IPS DF 4.7 (cell line): ENCODE measurements around the gene TBC1D2B.

ENCODE experiments used
- DNase-seq: peaks from one replicate; pipeline ENCODE4 v3.0.0-alpha.2; 2013; ENCODE audit warnings: low spot score; ENCODE audit errors: extremely low read depth

Gene TBC1D2B

DNA sequence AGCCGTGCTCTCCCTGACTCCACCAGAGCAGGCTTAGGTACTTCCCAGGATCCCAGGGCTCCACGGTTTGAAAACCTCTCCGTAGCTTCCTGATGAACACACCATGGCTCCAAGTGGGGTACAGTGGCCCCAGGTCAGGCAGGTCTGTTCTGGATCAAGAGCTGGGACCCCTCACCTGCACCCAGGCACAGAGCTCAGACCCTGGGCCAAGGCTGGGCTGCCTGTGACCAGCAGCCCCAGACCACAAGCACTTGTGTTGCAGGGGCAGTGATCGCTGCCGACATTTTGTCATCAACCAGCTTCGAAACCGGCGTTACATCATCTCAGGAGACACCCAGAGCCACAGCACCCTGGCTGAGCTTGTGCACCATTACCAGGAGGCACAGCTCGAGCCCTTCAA lies 20.2 kb upstream of the TBC1D2B start:
- no peak for DNase-seq

DNA sequence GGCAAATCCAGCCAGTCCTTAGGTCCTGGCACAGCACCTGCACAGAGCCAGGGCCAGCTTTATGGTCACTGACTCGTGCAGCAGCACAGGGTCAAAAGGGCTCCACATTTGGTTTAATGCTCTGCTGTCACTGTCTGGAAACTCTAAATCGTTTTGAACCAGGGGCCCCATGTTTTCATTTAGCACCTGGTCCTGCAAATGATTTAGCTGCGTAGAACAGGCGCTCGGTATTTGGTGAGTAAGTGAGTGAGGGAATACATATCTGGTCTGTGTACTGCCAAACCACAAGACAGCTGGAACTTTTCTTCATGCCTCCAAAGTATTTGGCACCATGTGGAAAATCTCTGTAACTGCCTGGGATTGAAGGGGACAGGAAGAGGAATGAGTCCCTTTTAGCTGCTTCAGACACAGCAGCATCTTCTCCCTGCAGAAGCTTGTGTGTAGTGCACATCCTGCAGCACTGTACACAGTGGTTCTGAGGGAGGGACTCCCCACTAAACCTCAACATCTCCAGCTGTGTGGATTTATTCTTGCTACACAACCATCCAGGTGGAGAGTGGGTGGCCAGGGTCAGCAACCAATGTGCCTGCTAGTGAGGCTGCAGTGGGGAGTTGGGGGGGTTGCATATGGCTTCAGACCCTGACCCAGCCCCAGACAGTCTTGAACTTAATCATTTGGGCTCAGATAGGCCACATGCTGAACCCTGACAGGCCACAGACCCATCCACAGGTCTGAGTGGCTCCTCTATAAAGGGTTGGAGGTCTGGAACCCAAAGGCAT lies 15.9 kb upstream of the TBC1D2B start:
- DNase-seq, result no peak

GRCh38 chr15:78092261-78093041 lies 14.9 kb upstream of the TBC1D2B start, which contains the start of gene SH2D7:
Gene SH2D7 (plus strand): TSS chr15:78092561. CDS start chr15:78092585, 24 bp downstream.
- no peak for DNase-seq

GRCh38 chr15:78090422-78091063 lies 13.0 kb upstream of the TBC1D2B start:
- DNase-seq, result no peak

DNA sequence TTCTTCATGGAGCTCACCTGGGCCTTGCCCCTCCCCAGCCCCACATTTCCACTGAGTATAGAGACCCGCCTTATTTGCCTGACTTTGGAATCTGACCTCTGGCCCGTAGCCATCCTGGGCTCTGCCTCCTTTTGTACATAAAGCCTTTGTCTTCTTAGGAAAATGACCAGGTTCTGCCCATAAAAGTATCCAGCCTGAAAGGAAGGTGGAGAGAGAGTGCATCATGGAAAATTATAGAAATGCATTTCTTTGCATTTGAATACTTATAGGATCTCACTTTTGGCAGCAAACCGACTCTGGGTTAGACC lies 11.2 kb upstream of the TBC1D2B start:
- DNase-seq, result no peak

GRCh38 chr15:78087951-78088772 lies 10.7 kb upstream of the TBC1D2B start:
- DNase-seq, result no peak

- no peak for DNase-seq
These were observed 8.4 kb upstream of the TBC1D2B start for GRCh38 chr15:78085928-78086327.

DNA sequence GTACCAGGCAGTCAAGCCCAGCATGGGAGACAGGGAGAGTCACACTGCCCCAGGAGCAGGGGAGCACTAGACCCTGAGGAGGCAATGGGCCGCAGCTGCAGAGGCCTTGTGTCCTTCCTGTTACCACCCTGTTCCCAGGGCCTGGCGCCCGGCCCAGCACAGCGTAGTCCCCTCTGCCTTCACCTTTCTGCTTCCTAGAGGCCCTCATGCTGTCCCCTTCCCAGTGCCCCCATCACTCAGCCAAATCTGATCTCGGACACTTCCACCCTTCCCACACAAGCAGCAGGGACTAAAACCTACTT lies 6.9 kb upstream of the TBC1D2B start:
- DNase-seq, result no peak

- DNase-seq, result no peak
These were observed 6.4 kb upstream of the TBC1D2B start for GRCh38 chr15:78083687-78084448.

GRCh38 chr15:78083186-78083585 lies 5.7 kb upstream of the TBC1D2B start:
- DNase-seq, result no peak

DNA sequence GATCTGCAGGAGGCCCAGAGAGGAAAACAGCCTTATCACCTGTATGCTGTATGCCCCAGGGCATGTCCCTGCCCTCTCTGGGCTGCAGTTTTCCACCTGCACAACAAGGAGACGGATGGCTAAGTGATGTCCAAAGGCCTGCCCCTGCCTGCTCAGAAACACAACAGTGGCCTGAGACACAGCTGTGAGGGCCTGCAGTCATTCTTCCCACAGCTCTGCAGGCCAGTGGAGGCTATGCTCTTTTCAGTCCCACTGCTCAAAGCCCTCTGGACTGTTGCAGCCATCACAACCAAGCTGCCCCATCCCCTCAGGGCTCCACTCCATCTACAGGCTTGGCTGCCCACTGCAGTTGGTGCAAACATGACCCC lies 5.2 kb upstream of the TBC1D2B start:
- no peak for DNase-seq

DNA sequence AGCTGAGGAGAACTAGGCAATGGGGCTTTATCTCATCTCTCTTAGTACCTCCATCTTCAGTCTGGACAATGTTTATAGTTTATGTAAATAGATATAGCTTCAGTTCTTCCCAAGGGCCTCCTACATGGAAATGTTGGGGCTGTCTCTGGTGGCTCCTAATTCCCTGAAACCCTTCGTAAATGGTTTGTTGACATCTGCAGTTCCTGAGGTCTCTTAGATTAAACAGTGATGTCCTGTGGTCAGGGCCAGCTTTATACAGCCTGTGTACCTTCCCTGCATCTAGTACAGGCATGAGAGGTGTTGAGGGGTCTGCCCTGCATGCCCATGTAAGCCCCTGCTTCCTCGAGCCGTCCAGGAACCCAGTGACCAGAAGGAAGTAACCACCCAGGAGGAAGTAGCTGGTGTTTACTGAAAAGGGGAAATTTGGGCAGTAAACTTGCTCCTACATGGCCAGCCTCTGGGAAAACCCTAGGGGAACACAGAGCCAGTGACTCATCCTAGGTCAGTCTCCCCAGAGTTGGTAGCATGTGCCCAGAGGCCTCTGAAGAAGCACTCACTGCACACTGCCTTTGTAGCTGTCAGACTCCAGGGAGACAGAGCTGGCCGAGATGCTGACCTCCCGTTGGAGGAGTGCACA lies 4.7 kb upstream of the TBC1D2B start:
- DNase-seq, result no peak

DNA sequence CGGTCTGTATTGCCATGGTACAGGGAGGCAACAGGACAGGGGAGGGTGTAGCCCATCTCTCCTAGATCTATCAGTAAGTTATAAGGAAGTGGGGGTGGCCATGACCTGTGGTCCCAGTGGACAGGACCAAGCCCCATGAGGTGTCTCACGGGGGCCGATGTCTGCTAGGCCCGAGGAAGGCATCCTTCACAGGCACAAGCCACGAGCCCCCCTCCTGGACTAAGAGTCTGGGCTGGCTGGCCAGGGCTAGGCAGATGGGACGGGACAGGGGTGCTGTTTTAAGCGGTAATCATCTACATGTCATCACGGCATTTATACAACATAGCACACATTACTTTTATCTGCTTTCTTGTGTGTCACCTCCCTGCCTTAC lies 2.6 kb upstream of the TBC1D2B start:
- DNase-seq, result no peak

GRCh38 chr15:78079298-78080087 lies 2.0 kb upstream of the TBC1D2B start:
- no peak for DNase-seq

- no peak for DNase-seq
These were observed 330 bp upstream of the TBC1D2B start for GRCh38 chr15:78077871-78078210.

- DNase-seq, result no peak
These were observed 1.1 kb downstream of the TBC1D2B start for GRCh38 chr15:78076231-78077052.

- DNase-seq, result no peak
These were observed 1.9 kb downstream of the TBC1D2B start for GRCh38 chr15:78075490-78076230.

DNA sequence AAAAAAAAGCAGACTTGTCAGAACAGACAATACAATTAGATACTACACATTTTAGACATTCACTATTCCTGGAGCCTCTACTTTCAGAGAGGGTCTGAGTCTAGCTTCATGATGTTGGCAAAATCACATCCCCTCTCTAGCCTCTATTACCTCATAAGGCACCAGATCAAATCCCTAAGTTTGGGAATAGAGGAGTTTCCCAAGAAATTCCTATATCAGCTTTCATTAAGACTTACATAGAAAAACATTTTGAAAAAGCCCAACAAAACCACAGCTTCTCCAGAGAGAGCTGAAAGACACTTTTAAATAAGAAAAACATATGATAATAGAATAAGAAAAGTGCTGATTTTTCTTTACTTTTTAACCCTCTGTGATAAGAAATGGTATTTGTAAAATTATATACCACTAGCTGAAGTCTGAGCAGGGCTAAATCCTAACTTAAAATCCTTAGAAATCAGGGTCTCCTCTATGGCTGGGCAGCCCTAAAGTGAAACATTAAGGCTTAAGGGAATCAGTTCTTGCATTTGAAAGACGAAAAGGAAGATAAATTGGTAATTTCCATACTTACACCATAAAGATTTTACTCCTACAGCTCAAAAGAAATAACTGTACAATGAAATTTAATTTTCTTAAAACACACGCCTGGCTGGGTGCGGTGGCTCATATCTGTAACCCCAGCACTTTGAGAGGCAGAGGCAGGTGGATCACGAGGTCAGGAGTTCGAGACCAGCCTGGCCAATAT lies 4.3 kb downstream of the TBC1D2B start:
- DNase-seq, result no peak
